ENCODE results near the gene C6orf132. TPM values are rescaled to one million over a fixed set of nuclear protein-coding genes. Genes with fewer than 3 reads are reported as not detected.

C6orf132 gene
- total RNA-seq, 2 donors from 2014 or later: 22.1 to 26.0 TPM

GRCh38 chr6:42118162-42119001 is 24.0 kb downstream of the C6orf132 start:
- Histone ChIP-seq H3K36me3 (replicated peaks in 1 of 2; ENCODE audit: insufficient read depth in 1 of 2, low read depth in 2 of 2) (no peaks in the 10 kb centered on the region), H3K27ac (peak overlapping the region; percentile 64 to 82 (median 75)), H3K4me1 (peaks cover 31% of the 10 kb centered on the region), H3K9me3 (no peaks in the 10 kb centered on the region), H3K27me3 (no peaks in the 10 kb centered on the region), H3K4me3 (no peak overlapping the region)
- 20% methylated on average over 9 to 10 of the region's 10 CpGs for WGBS, 2 donors
- peak; percentile 83 to 90 (median 88) for DNase-seq
- ATAC-seq: peak; percentile 88
- intact Hi-C loops (cut with DNase I): no loop called here
- TF ChIP-seq CTCF (IDR thresholded peaks at IDR 0.05) (no peak), POLR2A (IDR thresholded peaks at IDR 0.05) (peak in 2 of 3 donors; percentile 46 to 47)

- H3K4me1 ChIP-seq: peaks cover 31% of the 10 kb centered on the region
- intact Hi-C loops (cut with DNase I): no loop called here
- peak overlapping the region; percentile 64 to 82 (median 75) for H3K27ac ChIP-seq
- 62 to 63% methylated on average over 3 of the region's 3 CpGs for WGBS, 2 donors
- ATAC-seq: no peak
- H3K4me3 ChIP-seq: no peak overlapping the region
- H3K27me3 ChIP-seq: no peaks in the 10 kb centered on the region
- H3K36me3 ChIP-seq (replicated peaks in 1 of 2; ENCODE audit: insufficient read depth in 1 of 2, low read depth in 2 of 2): no peaks in the 10 kb centered on the region
- DNase-seq: no peak
- TF ChIP-seq POLR2A (IDR thresholded peaks at IDR 0.05) (no peak), CTCF (IDR thresholded peaks at IDR 0.05) (no peak)
- no peaks in the 10 kb centered on the region for H3K9me3 ChIP-seq
Observed at GRCh38 chr6:42117843-42118161, 24.6 kb downstream of the C6orf132 start.

- Histone ChIP-seq H3K27me3 (no peaks in the 10 kb centered on the region), H3K9me3 (no peaks in the 10 kb centered on the region), H3K4me1 (peaks cover 26% of the 10 kb centered on the region), H3K27ac (no peak overlapping the region), H3K36me3 (replicated peaks in 1 of 2; ENCODE audit: insufficient read depth in 1 of 2, low read depth in 2 of 2) (peaks cover 0 to 2% of the 10 kb centered on the region in 2 donors), H3K4me3 (no peak overlapping the region)
- TF ChIP-seq CTCF (IDR thresholded peaks at IDR 0.05) (no peak), POLR2A (IDR thresholded peaks at IDR 0.05) (no peak)
- 81 to 85% methylated on average over 4 to 5 of the region's 5 CpGs for WGBS, 2 donors
- ATAC-seq (no peak), DNase-seq (no peak)
- intact Hi-C loops (cut with DNase I): no loop called here
Observed at GRCh38 chr6:42113936-42114636, 28.3 kb downstream of the C6orf132 start.

- Histone ChIP-seq H3K9me3 (no peaks in the 10 kb centered on the region), H3K36me3 (replicated peaks in 1 of 2; ENCODE audit: insufficient read depth in 1 of 2, low read depth in 2 of 2) (peaks cover 0 to 4% of the 10 kb centered on the region in 2 donors), H3K4me1 (peaks cover 9% of the 10 kb centered on the region), H3K27ac (no peak overlapping the region), H3K4me3 (no peak overlapping the region), H3K27me3 (no peaks in the 10 kb centered on the region)
- no peak for TF ChIP-seq CTCF (IDR thresholded peaks at IDR 0.05)
- TF ChIP-seq POLR2A (IDR thresholded peaks at IDR 0.05): no peak
- DNase-seq (no peak), ATAC-seq (no peak)
- intact Hi-C loops (cut with DNase I): no loop called here
- WGBS, 2 donors: 93% methylated on average over 1 of the region's 1 CpG; no CpG with 5 or more reads in 1 of the 2 donors
Observed at GRCh38 chr6:42112351-42112750, 30.1 kb downstream of the C6orf132 start.

All from body of pancreas (tissue), 4 donors.